PC-9 (cell line): Measurements from ENCODE around the gene ADCY3.

Experiments used
- CTCF ChIP-seq: fragments of 200-600 bp; sonication (generic); conservative IDR thresholded peaks from 2 replicates; pipeline ENCODE4 v1.6.1; 2017; ENCODE audit warnings: mixed run types, antibody characterized with exemption, mild to moderate bottlenecking, moderate library complexity
- EZH2 ChIP-seq: fragments of 200-600 bp; sonication (generic); IDR thresholded peaks from 2 replicates; pipeline ENCODE4 v1.8.0; 2017; ENCODE audit warnings: antibody characterized with exemption, low read depth

- TF ChIP-seq CTCF, result no peak
- no peak for TF ChIP-seq EZH2
Measured at GRCh38 chr2:24955232-24955631, 35.2 kb upstream of the ADCY3 start.
